Activated effector memory CD4-positive, alpha-beta T cell treated with Interleukin-2 at 50 U/mL for 16 hours (primary cell): ENCODE data around the gene CD47.

Experiments used
- DNase-seq: peaks from one replicate; pipeline ENCODE4 v3.0.0-alpha.2; 2020

The CD47 gene

DNA sequence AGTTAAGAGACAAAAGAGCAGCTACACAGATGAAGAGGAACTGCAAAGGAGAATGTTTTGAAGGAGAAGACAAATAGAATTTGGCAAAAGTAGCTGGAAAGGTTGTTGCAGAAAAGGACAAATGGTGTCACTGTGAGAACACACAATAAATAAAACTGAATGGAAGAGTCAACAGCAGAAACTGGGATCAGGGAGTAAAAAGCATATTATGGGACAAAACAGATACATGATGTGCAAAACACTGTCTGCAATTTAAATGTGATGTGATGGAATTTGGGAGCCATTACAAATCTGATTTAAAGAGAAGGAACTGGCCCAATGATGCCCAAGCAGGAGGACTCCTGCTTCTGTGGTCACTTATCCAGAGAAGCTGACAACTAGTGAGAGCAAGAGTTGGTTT, 46.1 kb downstream of the CD47 start:
- DNase-seq: no peak

DNA sequence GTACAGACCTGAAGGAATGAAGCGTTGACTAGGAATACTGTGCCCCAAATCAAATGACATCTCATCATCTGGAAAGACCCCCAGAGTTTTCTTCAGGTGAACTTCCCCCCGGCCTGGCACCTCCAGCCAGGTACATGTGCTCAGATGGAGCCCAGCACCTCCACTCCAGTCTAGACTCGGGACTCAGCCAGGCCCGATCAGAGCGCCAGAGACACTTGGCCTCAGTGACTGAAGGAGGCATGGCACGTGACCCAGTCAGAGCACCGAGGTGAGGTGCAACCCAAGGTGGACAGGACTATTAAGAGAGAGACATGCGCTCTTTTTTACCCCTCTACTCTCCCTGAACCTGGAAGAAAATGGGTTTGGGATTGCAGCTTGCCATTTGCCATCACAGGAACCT, 48.5 kb downstream of the CD47 start:
- no peak for DNase-seq

DNA sequence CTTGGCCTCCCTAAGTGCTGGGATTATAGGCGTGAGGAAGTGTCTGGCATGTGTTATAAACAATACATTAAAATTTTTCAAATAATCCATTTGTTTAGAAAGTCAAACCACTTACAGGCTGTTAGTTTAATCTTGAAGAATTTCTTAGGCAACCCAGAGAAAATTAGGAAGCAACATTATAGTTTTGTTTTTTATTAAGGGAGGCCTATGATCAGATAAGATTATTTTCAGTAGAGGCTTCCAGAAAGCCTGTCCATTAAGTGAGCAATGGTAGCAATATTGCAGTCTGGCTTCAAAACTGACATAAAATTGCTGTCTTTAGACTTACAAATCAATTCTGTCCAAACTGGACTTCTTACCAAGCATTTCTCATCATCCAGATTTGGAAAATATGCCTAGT, 49.6 kb downstream of the CD47 start:
- no peak for DNase-seq

DNA sequence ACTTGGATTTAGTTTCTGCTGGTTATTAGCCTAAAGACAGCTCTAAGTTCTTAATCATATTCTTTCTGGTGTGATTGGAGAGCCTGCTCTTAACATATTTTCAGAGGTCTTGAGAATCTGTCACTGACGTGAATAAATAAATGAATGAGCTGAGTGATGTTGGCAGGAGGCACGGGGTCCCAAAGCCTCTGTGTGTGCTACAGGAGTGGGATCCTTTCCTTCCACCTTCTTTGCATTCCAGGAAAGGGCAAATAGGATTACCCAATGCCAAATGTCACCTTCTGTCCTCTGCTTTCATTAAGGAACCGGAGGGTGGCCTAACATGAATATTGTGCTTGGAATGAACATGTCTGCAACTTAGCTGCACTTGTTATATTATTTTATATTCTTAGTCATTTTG, 53.1 kb downstream of the CD47 start:
- DNase-seq: no peak

DNA sequence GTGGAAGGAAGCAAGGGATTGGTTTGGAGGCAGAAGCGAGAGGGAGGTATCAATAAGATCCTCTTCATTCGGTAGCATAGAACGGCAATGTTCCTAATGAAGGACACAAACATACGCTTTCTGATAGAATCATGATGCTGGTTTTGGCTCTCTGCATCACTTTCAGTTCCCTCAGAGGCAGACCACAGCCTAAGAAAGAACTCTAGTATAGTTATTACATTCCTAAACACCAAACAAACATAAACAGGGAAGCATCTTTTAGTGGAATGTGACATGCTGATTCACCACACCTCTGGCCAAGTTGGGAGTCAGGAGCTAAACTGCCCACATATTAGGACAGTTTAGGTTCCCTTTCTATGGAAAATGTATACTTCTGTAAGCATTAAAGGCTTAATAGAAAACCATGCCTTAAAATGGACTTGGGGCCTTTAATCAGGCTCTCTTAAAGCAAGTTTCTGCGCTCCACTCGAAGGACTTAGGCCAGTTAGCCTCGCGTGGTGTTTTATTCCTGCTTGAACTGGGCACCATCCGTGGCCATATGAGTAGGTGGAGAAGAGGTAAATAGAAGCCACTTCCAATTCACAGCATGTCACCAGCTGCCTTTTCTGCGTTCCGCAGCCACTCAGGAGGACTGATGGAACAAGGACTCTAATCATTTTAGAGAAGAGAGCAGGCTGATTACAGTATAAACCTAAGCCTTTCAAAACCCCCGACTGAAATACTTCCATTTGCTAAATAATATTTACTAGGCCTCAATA, 53.7 kb downstream of the CD47 start:
- no peak for DNase-seq

DNA sequence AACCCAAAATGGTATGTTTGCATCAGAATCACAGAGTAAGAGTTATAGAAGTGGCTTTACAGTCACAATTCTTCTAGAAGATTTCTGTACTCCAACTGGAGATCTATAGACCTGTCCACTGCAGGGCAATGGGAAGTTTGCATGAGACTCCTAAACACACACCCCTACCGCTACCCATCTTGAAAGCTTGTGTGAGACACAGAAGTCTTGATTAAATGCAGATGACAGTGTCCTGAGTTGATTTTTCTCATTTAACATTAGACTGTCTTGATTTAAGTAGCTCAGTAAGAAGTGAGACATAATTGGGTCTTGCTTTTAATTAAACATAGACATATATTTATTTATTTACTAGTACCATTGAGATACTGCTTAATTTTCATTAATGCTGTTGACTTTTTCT, 54.4 kb downstream of the CD47 start:
- DNase-seq: no peak

DNA sequence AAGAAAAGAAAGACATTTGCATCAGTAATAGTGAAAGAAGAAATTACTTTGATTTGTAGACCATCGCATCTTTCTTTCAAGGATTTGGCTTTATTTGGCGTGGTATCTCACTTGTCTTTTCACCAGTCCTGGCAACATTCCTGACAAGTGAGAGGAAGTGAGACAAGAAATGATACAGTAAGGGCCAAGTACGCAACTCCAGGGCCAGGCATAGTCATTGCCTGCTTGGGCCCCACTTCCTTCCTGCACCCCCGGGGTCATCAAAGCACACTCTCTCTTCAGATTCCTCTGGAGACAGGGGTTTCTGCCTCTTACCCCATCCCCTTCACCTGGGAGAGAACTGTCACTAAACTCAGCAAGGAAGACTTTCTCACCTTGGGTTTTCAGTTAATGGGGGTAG, 55.1 kb downstream of the CD47 start:
- DNase-seq: no peak

DNA sequence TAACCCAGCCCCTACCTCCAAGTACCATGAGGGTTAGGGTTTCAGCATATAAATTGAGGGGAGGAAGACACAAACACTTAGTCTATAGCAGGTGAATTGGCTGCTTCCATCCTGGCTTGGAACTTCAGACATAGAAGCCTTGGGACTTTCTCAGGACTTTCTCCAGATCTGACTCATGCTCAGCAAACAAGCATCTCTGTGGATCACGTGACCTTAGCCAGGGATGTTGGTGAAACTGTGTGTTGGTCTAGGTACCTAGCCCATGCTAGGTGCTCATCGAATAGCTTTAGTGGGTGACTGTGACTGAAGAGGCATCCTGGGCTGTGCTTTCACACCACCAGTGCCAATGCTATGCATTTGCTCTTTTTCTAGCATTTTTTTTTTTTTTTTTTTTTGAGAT, 58.9 kb downstream of the CD47 start:
- no peak for DNase-seq

DNA sequence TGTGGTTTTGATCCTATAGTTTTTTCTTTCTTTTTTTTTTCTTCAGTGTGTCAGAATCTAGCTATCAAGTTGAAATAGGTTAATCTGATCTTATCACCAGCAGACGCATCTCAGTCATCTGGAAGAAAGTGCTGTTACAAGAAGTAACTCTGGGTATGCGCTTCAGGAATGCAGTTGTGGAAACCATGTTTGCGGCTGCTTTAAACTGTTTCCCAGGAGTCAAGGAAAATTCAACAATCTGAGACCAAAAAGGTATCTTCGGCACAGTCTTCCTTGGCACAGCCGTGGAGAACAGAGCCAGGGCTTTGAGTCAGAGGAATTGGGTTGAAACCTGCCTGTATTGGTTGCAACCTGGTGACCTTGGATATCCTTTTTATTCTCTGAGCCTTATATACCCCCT, 59.9 kb downstream of the CD47 start:
- no peak for DNase-seq

DNA sequence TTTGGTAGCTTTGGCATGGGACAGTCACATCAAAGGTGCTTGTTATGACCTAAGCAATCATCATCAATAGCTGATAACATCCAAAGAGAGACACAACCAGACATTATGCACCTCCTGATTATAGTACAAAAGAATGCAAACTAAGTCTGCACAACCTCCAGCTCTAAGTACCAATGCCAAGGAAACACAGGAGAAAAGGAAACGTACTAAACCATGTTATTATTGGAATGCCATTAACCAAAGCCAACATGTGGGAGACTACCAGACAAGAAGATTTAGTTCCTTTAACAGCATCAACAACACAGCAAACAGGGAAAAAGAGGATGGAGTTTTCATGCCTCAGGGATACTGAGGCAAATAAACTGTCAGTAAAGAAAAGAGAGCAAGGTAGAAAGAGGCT, 61.4 kb downstream of the CD47 start:
- no peak for DNase-seq

DNA sequence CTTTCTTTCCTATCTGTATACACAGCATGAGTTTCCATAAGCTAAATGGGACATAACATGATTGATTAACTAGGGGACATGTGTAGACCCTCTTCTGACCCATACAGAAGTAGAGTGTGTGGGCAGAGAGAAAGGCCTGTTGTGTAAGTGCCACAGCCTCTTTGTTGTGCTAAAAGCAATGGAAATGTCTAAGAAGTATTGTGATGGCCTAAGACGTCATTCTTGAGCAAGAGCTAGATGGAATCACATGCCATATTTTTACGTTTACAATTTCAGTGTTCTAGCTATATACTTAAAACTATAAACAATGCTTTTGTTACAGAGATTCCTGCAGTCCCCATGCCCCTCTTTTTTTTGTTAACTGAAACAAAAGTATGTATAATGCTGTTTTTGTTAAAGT, 61.9 kb downstream of the CD47 start:
- no peak for DNase-seq

DNA sequence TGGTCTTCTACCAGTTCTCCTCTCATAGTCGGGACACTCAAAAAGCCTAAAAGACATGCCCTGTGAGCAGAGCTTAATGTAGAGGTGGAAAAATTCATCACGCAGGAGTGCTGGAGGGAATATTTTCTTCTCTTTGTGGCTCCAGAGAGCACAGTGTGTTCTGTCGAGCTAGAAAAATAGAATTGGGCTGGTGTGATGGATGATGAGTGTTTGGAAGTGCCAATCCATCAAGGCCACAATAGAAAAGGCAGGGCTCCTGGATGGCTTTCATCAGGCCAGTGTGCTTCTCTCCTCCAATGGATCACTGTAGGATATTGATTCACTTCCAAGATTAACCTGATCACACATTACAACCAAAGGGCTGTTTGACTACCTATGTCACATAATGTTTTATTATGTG, 65.7 kb downstream of the CD47 start:
- DNase-seq: no peak

DNA sequence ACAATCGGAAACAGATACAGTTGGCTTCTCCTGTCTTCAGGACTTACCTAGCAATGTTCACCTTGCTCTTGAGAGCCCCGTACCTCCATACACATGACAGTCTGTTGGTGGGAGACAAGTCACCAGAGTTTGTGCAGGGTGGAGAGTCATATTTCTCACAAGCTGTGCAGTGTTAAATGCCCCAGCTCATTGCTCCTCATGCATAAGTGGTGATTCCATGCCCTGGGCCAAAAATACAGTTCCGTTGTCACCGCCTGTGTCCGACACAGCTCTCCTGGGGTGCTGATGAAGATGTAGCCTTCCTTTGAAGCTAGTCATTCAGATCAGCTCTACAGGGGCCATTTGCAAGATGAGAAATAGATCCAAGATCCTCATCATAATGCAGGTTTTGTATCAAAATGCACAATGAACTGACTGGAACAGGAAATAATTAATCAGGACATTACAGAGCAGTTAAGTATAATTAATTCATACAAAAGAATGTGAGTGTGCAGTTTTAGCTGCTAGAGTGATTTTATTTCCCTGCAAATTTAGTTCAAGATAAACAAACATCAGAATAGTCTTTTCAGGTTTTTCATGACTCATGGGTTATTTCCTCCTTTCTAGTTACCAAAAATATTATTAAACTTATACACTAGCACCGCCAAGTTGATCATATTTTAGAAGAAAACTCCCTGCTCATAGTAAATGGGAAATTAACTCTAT, 66.5 kb downstream of the CD47 start:
- DNase-seq: no peak

DNA sequence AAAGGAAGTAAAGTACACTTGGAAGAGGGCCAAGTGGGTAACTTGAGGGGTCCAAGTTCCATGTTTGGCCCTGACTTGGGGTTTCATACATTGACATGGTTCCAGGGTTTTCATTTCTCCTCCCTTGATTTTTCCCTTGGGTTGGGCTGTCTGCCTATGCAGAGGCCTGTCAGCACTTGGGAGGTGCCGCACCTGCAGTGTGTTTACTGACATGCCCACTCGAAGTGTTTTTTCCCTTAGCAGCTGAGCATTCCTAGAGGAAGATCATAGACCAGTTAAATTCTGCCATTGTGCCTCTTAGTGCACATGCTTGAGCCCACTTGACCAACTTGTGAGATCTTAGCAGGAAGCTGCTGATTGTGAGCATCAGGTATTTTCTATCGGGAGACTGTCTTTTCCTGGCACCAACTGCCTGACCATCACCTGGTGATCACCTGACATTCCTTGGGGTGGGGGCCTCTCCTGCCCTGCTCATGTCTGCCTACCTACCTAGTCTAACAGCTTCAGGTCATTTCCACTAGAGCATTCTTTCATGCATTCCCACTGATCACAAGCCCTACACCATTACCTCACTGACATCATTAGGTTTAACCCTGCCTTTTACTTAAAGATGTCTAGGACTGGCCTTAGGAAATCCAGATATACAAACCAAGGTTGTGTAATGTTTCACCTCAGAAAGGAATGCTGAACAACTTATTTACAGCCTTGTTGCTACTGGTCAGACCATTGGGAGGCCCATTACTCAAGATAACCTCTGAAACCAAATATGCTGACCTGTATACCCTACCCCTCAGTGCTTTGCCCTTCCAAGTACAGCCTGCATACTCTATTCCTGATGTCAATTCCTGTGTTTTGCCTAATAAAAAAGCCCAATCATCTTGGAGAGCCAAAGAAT, 68.3 kb downstream of the CD47 start:
- no peak for DNase-seq

DNA sequence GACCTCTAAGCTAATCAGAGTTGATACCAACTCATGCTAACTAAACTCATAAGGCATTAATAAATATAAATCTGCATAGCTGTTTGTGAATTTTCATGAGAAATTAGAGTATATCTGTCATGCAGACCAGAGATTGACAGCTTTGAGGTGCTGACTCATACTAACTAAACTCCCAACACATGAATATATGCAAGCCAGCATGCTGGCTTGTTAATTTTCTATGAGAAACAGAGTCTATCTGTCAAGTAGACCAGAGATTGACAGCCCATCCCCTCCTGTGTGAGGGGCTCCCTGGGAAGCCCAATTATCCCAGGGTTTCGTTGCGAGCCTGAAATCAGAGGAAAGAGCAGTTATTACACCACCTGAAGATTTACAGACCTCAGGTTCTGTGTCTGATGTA, 69.3 kb downstream of the CD47 start:
- no peak for DNase-seq

DNA sequence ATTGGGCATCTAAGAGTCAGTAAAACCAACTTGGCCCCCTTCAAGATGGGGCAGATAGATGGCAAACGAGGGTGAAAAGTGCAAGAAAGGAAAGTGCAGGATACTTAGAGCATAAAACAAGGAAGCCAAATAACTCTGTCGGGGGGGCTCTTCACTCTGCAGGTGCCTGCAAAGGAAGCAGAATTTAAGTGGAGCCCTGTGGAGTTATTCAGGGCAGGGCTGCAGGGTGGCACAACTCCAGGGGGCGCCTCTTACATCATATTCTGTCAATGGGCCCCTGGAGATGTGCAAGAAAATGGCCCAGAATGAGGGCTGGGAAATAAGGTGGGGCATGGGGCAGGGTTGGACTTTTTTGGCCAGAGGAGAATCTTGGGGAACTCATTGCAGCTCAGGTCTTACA, 69.7 kb downstream of the CD47 start:
- no peak for DNase-seq

DNA sequence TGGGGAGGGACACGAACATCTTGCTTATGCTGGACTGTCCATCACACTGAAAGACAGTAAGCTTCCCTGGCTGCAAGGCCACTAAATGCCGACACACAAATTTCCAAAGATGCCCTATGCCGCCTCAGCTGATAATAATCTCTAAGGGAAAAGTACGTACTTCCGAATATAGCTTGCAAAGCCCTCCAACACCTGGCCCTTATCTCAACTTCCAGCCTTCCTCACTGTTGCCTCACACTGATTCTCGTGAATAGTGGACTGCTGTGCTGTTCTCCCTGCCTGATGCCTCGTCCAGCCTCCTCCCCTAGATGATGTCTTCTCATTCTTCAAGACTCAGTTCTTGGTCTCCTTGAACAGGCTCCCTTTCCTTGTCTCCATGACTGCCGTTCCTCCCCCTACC, 72.3 kb downstream of the CD47 start:
- DNase-seq: no peak

DNA sequence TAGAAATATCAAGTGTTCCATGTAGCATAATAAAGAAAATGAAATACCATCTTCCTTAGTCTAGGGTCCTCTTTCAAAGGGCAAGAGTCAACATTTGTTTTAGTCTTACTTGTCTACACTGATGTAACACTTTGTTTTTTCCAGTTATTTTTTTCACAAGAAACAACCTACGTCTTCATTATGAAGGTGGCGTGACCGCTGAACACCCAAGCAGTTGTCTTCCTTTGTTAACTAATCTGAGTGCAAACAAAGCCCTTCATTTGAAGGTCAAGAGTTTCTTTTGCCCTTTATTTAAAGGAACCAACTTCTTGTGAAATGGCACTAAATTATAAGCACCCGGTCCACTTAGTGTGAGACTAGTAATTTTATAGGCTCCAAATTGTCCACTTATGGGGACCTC, 73.2 kb downstream of the CD47 start:
- no peak for DNase-seq

DNA sequence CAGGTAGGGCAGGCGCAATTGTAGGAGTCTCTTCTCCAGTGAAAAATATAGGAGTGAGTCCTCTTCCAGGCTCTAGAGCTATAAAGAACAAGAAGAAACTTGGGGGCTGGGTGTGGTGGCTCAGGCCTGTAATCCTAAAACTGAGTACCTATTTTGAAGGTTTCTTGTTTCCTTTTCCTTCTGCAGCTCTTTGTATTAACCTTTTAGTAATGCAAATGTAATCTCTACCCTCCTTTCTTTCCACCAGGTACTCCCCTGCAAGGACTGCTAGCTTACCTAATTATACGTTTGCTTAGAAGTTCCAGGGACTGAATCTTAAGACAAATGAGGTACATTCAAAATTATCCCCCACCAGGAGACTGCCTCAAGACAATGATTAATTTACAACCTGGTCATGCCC, 75.9 kb downstream of the CD47 start:
- DNase-seq: no peak

DNA sequence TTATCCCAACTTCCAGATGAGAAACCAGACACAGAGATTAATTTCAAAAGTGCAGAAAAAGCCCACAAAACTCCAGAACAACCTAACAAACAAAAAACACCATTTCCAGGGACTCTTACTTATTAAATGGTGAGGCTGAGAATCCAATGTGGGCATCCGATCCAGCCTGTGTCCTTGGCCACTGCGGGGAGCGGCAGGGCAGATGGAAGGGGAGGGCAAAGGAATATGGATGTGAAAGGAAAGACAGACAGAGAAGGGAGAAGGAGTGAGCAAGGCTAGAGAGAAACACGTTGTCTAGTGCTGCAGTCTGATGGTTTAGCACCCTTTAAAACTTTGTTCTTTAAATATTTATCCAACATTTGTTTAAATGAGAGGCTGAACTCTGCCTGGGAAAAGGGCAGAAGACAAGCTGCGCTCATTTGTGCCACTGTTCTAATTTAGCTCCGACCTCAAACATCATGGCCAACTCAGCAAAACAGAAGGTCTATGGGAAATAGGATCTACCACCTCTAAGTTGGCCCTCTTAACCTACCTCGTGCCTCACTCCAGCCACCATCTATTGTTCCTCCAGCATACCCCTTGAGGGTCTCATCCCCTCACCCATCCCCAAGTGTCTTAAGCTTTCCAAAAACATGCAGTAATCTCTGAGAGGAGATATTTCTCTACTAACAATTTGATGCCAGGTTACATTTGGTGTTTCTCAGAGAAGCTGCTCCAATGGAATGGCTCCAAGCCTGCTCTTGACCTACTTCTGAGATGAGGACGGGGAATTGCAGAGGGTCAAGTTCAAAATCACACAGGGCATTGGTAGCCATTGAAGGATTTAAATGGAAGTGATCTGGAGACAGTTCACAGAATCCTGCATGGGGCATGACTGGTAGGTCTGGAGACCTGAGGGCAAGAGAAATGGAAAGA, 77.4 kb downstream of the CD47 start:
- DNase-seq: no peak

DNA sequence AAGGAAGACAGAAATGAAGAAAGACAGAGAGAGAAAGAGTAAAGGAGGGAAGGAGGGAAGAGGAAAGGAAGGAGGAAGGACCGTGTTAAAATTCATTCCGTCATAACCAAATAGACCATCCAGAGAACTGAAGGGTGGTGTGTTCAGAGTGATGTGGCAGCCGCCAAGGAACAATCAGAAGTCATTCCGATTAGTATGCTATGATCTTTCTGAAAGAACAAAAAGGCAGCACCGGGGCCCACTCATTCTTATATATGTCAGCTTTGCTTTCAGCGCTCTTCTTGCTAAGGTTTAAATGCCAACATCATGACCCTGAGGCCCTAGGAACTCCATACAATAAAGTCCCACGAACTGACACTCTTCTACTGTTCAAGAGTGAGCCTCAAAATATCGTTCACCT, 78.5 kb downstream of the CD47 start:
- DNase-seq: no peak

DNA sequence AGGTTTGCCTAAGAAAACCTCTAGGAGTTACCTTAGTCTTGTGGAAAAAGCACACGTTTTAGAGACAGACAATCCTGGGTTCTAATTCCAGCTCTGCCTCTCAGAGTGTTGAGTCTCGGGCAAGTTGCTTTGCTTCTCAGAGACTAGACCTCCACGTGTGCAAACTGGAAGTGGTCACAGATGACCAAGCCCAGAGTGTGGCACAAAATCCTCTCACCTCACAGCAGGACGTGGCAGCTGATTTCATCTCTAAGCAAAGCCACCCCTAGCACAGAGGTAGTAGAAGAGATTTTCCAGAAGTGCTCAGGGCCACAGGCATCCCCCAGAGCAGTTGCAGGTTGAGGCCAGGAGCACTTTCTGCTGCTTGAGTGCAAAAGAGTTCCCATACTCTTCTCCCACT, 79.2 kb downstream of the CD47 start:
- DNase-seq: no peak
